DMS 273 treated with DMSO at 0.1 percent for 48 hours (cell line): Measurements from ENCODE around the gene FBXW2.
"Not testable (repeated sequence)": the region's sequence is repeated elsewhere in the genome, so short reads cannot be mapped to it uniquely, and the experiment has no call there.

ENCODE experiments used
- DNase-seq: peaks from one replicate; lab custom pipeline; 2025; lab: John Stamatoyannopoulos, UW

Gene FBXW2

DNA sequence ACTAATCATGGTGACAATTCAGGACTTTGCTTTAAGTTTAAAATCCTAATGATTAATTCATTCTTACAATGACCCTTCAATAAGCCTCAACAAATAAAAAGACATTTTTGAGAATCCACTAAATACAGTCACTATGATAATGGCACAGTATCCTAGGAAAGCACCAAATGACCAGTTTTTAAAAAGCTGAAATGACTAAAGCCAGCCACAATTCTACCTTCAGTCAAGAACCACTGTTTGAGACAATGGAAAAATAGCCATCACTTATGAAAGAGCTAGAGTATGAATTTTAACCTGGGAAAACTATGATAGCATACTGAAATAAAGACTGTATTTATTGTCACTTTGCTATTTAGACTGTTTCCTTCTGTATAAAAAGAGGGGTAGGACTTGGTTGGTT lies 14.0 kb downstream of the FBXW2 start:
- DNase-seq, result no peak

DNA sequence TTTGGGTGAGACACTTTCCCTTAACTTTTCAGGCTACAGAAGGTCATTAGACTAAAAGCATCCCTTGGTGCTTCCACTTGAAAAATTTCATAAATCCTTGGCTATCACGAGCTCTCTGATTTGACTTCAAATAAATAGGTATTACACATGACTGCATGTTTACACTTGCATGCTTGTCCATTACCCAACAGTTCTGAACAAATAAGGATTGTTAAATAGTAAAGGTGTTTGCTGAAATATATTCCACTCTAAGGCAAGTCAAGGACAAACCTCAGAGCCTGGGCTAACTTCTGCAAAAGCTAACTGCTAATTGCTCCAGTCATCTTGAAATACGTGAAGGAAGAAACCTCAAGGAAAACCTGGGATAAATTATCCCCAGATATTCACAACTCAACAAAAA lies 14.5 kb downstream of the FBXW2 start:
- DNase-seq, result no peak

DNA sequence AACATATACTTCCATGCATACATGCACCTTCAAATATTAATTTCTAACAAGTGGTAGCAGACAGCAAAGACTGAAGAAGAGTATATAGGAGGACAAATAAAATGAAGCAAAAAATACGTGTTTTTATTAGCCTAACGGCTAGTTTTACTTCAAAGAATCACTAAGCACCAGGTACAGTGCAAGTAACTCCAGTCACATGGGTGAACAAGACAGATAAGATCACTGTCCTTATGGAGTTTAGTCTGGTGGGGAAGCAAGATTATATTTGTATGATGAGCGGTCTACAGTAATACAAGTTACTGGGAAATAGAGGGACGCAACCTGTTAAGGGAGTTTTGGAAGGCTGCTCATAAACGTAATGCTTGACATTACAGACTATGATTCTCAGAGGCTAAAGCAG lies 16.0 kb downstream of the FBXW2 start:
- DNase-seq, result no peak

DNA sequence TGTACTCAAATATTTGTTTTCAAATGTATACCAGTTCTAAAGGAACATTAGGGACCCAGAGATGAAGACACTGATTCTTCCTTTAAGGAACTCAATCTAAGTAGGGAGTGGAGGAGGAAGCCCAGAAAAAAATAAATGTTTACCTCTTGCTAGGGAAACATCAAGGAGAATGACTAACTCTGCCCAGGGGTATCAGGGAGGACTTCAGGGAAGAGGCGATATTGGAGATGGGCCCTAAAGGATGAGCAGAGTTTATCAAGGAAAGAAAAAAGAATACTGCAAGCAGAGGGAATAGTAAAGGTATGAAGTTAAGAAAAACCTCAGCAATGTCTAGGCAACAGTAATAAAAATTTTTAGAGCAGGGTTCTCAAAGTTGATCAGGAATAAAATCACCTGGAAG lies 16.4 kb downstream of the FBXW2 start:
- DNase-seq, result no peak

DNA sequence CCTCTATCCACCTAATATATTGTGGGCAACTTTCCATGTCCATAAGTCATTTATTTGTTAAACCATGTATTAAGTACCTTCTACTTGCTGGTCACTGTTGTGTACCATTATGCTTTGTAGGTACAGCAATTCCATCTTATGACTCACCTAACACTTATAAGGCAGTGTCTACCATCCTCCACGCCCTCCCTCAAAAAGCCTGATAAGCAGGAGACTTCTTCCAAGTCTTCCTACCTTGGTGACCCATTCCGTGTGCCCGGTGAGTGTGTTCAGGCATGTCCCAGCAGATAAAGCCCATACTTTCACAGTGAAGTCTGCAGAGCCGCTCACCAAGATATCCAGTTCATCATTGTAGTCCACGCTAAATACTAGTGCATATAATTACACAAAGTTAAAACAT lies 17.4 kb downstream of the FBXW2 start:
- no peak for DNase-seq

DNA sequence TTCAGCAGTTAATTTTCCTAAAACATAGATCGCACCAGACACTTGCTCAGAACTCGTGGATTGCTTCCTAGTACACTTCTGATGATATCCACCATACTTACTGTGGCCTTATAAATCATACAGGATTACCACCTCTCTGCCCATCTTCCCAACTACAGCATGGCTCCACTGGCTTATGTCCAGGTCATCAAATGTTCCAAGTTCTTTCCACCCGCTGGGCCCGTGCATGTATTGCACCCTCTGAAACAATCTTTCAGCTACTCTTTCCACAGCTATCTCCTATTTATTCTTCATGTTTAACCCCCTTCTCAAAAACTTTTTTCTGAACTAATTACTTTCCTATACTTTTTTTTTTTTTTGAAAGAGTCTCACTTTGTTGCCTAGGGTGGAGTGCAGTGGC lies 18.5 kb downstream of the FBXW2 start:
- no peak for DNase-seq

DNA sequence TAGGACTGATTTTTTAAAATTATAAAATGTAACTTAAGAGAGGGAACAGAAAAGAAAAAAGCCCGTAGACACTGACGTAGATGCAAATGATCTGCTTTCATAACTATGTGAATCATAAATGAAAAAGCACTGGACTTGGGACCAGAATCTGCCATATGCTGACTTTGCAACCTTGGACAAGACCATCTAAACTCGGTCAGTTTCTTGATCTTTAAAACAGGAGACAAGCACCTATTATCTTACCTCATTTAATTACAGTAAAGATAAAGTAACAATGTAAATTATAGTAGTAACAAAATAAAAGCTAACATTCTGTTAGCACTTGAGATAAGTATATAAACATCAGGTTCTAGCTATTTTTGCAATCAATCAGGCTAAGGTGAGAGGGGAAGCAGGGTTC lies 20.0 kb downstream of the FBXW2 start:
- DNase-seq, result no peak

DNA sequence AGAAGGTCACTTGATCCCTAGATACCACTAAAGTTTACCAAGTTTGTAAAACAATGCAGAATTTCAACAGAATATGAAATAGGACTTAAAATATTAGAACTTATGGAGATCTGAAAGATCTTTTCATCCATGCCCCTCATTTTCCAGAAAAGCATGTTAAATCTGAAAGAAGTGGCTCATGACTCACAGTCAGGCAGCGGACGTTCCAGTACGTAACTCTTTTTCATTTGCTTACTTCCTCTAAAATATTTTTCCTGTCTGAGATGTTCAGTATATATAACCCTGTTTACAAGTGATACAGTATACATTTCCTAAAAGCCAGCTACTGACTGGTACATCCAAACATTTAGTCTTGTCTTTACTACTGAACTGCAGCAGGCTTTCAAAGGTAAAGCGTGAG lies 22.3 kb downstream of the FBXW2 start:
- no peak for DNase-seq

DNA sequence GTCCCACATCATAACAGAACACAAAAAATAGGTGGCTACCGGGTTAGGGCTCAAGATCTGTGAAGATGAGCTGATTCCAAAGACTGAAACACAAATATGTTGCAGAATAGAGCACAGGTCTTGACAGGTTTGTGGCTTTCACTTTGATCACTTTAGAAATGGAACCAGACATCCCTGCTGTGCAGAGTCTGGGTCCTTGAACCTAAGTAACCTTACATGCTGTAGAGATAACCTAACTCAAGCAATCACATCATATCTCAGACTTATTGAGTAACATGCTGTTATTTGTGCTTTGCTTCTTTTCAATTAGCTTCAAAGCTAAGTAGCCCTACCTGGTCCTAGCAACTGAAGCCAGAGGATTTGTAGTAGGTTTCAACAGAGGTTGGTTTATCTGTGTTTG lies 24.3 kb downstream of the FBXW2 start:
- DNase-seq, result no peak

DNA sequence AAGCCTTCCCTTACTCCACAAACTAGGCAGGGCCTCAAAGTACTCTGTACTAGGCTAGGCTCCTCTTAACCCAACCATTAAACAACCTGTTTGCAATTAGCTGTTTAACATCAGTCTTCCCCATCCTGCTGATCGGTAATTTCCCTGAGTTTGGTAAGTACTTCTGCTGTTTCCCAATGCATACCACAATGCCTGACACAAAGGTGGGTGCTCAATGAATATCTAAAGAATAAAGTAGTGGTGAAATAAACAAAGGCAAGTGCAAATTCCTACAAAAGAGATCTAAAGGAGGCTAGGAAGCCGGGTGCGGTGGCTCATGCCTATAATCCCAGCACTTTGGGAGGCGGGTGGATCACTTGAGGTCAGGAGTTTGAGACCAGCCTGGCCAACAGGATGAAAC lies 25.0 kb downstream of the FBXW2 start:
- no peak for DNase-seq

DNA sequence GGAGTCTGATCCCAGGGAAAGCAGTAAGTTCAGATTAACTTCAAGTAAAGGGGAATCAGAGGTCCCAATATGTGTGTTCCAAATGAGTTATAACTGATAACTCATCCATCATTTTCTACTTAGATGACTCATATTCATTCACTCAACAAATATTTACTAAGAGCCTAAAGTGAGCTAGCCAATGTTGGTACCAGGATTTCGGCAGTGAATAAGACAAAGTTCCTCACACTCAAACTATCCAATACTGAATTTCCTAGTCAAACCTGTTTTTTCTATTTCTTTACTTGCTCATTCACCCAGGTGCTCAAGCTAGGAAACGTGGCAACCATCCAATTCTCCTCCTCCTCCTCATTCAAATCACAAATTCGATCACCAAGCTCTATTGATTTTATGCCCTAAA lies 25.8 kb downstream of the FBXW2 start:
- no peak for DNase-seq

DNA sequence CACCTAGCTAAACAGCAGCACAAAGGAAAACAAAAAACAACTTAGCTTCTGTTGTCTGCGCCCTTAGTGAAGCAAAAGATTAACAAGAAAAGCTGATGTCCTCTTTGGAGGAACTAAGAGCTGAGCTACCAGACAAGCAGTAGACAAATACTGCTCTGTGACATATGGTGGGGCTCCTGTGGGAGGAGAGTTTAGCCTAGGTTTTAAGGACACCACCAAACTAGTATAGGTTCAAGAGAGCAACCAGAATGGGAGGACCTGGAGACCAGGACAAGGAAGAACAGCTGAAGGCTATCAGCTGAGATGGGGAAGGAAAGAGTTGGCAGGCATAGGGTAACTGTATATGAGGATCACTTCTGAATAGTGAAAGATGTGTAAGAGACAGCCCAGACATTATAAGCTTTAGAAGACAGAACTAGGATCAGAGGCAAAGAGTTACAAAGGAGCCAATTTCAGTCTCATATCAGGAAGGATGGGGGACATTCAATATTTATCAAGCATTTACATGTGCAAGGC lies 27.2 kb downstream of the FBXW2 start:
- no peak for DNase-seq

DNA sequence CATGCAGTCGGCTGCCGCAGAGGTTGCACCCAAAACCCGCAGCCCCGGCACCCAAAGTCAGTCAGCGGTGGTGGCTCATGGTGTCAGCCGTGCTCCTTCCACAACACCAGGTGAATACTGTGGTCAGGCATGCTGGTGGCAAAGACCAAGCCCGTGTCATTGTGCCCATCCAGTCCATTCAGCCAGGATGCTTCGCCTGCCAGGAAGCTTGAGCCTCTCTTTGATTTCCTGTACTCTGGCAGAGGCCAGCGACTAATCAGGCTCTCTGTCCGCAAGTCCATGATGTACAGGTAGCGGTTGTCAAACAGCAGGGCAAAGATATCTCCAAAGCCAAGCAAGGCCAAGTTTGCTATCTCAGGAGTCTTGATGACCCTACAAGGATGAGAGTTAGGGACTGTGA lies 28.7 kb downstream of the FBXW2 start:
- no peak for DNase-seq

DNA sequence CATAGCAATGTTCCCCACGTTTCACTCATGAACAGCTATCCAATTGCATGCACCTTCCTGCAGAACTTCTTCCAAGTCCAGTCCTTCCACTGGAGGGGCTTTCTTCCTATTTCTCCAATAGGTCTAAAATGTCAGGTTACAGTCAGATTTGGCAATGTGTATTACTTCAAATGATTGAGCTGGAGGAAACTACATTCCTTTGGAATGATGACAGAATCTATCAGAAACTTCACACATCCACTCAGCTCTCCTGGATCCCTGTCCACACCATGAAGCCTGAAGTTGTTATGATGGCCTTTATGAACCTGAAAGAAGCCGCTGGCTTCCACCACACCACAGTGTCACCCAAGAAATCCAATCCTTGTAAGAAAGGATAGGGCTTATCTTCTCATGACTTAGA lies 32.2 kb downstream of the FBXW2 start:
- DNase-seq, result no peak

DNA sequence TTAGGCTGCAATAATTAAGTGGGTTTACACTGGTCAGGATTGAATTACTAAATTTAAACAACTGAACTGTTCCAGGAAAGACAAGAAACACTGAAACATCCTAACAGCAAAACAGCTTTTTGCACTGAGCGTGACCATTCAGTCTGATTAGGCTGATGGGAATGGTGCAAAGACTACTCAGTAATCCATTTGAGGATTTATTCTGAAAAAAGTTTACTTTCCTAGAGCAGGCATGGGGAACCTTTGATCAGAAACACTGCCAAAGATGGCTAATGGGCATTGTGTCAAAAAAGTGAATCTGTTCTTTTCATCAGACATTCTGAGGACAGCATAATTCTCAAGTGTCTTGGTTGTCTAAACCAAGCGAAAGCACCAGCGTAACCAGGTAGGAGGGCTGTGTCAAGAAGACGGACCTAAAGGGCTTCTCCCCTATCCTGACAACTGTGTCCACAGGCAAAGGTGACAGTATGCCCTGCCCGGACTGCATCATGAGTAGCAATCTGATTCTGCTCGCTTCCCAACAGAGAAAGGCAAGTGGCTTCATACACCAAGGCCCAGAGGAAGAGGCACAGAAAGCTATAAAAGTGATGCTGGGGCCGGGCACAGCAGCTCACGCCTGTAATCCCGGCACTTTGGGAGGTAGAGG lies 33.3 kb downstream of the FBXW2 start:
- DNase-seq, result no peak

DNA sequence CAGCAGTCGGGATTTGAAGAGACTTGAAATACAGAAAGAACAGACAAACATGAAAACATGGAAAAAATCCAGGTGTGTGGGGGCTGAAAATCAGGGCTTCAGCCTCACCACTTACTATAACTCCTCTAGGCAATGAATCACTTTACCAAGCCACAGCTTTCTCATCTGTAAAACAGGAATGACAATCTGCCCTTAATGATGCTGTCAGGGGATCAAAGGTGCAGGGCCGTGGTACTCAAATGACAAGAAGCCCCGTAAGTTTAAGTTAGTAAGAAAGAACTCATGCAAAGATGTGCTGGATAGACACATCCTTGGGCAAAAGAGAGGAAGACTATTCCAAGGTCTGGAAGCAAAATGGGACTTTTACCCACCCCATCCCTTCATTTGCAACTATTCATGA lies 34.7 kb downstream of the FBXW2 start:
- no peak for DNase-seq

DNA sequence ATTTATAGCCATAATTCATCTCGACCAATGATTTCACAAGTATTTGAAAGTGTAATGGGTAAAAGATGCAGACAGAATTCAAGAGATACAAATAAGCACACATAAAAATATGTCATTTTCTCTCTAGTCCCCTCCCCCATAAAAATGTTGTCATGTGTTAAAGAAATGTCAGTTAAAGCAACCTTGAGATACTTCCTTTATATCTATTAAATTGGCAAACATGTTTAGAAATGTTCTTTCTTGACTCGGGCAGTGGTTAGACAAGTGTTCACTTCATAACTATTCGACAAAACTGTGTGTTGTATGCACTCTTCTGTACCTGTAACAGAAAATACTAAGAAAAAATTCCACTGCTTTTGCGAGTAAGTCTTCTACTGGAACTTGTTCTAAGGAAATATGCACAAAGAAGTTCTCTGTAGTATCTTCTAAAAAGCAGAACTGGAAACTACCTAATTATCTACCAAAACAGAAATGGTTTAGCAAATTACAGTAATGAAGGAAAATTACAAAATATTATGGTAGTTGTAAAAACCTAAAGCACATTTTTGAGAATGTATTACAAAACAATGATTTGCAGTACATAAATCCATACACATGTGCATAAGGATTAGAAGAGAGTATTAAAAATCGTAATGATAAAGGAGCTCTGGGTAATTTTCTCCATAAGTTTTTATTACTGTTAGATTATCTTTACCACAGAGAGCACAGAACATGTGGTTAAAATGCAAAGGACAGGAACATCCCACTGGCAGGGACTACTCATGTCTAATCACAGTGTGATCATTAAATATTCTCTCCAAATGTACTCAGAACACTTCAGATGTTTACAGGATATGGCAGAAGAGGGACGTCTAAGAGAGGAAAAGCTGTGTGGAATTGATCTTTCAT lies 35.9 kb downstream of the FBXW2 start:
- no peak for DNase-seq

DNA sequence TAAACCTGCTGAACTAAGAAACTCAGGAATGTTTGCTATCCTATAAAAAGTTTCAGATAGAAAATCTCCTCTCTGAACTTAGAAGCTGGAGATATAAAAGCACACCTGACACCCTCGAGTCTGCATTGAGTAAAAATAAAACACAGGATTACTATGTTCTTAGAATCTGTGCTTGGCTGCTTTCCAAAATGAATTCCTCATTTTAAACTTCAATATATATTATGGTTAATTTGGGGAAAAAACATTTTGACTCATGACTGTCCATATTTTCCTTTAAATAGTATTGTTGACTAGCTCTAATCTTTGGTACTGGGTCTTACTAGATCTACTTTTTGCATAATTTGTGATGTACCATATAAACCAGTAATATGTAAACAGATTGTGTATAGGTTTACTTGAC lies 36.7 kb downstream of the FBXW2 start:
- DNase-seq, result no peak

DNA sequence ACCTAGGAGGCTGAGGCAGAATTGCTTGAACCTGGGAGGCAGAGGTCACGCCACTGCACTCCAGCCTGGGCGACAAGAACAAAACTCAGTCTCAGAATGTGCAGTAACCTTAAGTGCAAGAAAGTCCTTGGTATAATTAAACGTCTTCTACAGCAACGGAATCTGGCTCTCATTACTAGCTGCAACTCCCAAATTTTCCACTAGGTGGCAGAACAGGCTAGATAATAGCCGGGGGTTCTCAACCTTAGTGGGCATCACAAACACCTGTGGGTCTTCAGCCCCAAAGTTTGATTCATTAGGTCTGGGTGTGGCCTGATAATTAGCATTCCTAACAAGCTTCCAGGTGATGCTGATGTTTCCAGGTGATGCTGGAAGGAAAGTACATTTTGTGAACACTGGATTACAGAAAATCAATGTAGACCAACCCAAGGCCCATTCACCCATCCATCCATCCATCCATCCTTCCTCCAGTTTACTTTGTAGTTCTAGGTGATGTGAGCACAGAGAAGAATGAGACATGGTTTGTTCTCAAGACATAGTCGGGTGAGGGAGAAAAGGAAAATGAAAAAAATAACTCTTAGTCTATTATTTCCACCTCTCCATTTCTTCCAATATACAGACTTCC lies 37.3 kb downstream of the FBXW2 start:
- DNase-seq, result no peak

DNA sequence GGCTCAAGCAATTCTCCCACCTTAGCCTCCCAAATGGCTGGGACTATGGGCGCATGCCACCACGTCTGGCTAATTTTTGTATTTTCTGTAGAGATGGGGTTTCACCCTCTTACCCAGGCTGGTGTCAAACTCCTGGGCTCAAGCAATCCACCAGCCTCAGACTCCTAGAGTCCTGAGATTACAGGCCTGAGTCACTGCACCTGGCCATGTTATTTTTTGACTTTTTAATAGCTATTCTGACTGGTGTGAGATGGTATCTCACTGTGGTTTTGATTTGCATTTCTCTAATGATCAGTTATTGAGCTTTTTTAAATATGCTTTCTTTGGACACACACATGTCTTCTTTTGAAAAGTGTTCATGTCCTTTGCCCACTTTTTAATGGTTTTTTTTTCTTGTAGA lies 38.2 kb downstream of the FBXW2 start:
- DNase-seq, result no peak

DNA sequence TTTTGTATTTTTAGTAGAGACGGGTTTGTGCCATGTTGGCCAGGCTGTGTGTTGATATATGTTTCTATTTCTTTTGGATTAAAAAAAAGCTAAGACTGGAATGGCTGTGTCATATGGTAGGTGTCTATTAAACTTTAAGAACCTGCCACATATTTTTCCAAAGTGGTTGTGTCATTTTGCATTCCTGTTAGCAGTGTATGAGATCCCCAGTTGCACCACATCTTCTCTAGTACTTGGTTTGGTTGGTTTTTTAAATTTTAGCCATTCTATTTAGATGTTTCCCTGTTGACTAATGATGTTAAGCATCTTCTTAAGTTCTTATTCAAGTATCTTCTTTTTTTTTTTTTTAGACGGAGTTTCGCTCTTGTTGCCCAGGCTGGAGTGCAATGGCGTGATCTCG lies 42.8 kb downstream of the FBXW2 start:
- DNase-seq, result no peak

DNA sequence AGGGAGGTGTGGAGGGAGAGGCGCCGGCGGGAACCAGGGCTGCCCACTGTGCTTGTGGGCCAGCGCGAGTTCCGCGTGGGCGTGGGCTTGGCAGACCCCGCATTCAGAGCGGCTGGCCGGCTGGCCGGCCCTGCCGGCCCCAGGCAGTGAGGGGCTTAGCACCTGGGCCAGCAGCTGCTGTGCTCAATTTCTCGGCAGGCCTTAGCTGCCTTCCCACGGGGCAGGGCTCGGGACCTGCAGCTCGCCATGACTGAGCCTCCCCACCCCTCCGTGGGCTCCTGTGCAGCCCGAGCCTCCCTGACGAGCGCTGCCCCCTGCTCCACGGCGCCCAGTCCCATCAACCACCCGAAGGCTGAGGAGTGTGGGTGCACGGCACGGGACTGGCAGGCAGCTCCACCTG lies 46.9 kb downstream of the FBXW2 start:
- not testable (repeated sequence) for DNase-seq

DNA sequence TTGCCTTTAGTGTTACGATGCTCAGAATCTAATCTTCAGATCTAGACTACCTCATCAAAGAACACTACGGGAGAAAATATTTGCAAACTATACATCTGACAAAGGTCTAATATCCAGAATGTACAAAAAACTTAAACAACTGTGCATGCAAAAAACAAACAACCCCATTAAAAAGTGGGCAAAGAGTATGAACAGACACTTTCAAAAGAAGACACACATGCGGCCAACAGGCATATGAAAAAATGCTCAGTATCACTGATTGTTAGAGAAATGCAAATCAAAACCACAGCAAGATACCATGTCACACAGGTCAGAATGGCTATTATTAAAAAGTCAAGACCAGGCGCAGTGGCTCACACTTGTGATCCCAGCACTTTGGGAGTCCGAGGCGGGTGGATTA lies 47.9 kb downstream of the FBXW2 start:
- DNase-seq, result no peak
